GM19240 (cell line): Measurements from ENCODE around the gene BMAL1.

ENCODE experiments used
- DNase-seq: peaks from one replicate; pipeline ENCODE4 v3.0.0; 2011; ENCODE audit warnings: low spot score; ENCODE audit not compliant: insufficient read length

BMAL1 gene

DNA sequence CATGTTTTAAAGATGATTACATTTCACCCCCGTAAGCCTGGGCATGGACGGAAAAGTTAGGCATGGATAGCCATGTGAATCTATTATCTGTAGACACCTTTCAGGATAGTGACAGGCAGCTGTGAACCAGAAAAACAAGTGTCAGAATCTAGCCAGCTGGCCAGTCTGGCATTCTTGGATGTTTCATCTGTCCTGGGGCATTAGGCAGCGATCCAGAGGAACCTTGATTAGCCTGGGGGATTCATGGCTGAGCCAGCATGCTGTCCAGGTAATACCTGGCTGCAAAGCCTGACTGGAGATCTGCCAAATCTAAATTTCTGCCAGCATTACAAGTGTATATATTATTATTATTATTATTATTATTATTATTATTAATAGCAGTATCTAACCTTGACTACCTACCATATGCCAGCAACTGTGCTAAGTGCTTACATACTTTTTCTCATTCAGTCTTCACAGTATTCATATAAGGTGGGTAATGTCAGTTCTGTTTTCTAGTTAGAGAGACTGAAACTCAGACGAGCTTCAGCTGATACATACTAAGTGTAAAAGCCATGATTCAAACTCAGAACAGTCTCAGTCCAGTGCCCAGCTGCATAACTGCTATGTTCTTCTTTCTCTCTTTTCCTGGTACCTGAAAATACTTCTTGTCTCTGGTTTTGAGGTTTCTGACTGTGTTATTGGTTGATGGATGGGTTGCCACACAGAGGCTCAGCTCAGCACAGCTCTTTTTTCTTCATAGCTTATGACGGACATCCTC, 12.8 kb downstream of the BMAL1 start:
- DNase-seq: no peak

DNA sequence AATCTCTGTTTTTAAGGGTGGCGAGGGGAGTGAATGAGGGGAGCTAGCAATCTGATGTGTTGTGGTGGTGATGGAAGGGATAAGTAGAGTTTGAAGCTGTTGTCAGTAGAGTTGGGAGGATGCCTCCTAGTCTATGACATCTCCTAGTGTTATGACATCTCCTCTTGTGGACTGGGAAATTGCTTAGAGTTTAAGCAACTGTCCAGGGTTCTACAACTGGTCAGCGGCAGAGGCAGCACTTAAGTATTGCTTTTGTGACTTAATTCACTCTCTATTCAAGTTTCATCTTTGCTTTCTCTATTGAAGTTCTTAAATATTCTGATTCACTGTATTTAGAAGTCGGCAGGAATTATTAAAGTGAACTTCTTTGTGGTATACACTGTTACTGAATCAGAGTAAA, 13.8 kb downstream of the BMAL1 start:
- no peak for DNase-seq

DNA sequence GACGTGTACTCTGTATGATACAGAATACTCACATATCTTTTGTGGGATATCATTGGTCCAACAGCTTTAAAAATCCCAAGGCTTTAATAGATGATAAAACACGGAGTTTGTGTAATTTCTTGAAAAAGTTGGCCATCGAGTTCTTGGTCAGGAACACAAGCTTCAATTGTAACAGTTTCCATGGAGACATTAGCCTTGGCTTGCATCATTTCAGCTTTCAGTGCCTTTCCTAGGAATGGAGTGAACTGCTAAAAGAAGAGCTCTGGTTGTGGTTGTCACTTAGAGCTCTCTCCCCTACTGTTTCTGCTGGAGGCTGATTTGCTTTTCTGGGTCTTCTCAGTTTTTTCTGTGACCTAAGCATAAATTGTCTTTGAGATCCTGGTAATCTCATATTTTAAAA, 14.2 kb downstream of the BMAL1 start:
- no peak for DNase-seq

DNA sequence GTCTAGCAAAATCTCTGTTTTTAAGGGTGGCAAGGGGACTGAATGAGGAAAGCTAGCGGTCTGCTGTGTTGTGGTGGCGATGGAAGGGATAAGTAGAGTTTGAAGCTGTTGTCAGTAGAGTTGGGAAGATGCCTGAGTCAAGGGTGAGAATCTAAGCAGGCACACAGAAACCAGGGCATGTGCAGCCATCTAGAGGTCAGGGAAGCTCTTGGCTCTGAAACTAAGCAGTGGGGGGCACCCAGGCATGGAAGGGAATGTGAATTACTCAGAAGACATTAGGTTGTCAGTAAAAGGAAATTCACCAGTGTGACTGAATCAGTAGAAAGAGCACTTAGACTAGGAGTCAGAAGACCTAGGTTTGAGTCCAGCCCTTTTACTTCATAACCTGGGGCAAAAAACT, 15.4 kb downstream of the BMAL1 start:
- no peak for DNase-seq

DNA sequence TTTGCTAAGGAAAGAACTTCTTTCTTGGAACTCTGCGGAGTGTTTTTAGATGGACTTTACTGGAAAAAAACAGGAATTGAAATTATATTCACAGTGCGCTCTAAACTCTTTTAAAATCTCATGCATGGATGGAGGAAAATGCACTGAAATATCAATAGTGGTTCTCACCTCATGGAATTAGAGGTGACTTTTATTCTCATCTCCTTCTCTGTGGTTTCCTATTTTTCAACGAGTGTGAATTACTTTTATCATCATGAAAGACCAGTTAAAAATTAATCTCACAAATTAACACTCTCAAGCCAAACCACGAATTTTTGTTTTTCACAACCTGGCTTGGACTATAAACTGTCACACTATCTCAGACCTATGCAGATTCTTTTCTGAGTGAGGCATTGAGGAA, 16.6 kb downstream of the BMAL1 start:
- DNase-seq: no peak

DNA sequence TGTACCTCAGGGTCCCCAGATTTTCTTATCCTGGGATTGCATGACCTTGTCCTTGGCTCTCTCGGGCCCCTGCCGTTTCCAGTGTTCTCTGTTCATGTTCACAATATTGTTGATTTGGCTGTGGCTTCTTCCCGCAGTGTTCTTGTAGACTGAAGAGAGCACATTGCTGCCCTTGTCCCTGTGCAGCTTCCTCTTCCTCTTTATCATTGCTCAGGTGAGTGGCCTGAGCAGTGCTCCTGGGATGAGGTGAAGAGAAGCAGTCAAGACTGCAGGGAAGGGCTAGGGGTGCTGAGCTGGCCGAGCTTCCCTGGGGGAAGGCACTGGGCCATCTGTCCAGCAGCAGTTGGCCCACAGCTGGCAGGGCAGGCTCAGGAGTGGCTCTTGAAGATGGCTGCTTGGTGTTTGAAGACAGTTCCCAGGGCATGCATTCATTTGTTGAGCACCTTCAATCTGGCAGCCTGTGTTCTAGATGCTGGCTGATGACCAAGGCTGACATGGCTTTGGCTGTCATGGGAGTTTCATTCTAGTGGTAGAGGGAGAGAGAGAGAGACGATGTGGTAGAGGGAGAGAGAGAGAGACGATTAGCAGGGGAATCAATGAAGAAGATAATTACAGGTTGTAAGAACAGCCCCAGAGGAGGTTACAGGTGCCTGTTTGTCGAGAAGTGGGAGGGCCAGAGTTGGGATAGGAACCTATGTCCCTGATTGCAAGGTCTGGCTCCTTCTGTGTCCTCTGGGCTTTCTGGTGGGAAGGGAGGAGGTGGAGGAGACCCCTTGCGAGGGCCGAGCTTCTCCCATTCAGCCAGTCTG, 17.4 kb downstream of the BMAL1 start:
- no peak for DNase-seq

DNA sequence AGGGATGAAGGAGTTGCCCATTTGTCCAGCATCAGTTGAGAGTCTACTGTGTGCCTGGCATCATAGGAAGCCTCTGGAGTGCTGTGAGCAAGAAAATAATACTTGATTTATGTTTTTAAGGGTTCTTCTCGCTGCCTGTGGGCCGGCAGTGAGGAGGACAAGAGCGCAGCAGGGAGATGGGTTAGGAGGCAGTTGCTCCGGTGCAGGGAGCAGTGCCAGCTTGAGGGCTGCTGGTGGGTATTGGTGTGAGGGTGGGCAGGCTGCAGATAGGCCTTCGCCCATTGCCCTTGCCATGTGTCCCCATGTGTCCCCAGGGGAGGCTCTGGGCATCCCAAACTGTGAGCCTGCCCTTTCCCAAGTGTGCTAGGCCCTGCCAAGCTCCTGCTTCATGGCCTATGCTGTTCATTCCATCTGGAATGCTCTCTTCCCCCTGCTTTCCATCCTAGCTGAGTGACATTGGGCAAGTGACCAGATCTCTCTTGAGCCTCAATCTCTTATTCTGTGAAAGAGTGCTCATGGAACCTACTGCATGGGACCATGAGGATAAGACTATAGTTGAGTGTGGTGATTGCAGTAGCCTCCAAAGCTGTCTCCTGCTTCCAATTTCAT, 19.8 kb downstream of the BMAL1 start:
- no peak for DNase-seq

DNA sequence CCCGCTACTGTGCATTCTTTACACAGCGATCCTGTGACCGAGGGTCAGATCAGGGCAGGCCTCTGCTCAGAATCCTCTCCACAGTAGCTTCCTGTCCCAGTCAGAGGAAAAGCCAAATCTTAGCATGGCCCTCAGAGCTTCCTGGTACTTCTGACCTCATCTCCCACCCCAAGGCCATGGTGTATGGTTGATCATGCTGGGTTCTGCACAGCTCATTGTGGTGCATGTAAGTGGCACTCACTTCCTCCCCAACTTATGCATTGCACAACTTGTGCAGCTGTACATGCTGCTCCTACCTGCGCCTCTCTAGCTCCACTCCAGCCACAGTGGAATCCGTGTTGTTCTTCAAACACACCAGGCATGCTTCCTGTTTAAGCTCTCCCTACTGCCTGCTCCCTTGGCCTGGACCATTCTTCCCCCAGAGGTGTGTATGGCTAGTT, 20.3 kb downstream of the BMAL1 start:
- DNase-seq: no peak

DNA sequence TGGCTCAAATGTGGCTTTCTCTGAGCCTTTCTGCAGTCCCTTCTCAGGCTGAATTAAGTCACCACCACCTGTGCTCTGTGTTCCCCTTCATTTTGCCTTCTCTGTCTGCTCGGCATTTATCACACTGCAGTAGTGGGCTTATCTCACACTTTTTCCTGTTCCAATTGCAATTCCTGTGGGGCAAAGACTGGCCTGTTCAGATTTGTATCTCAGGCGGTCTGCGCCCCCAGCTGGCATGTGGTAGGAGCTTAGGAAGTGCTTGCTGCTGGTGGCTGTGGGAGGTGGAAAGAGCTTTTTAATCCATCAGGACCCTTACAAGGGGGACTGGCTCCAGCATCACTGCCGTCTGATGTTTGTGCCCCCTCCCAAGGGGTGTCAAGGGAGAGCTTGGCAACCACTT, 21.2 kb downstream of the BMAL1 start:
- no peak for DNase-seq

DNA sequence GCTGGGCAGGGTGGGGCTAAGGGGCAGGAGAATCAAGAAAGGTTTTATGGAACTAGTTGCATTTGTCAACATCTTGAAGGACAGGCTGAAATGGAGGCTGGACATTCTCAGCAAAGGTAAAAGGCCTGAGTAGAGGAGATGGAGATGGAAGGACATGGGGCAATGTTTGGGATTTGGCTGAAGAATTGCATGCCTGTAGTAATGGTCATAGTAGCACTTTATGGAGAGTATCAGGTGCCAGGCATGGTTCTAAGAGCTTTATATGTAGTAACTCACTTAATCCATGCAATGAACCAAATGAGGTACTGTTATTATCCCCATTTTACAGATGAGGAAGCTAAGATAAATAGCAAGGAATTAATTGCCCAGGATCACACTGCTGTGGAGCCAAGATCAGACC, 23.9 kb downstream of the BMAL1 start:
- DNase-seq: no peak

DNA sequence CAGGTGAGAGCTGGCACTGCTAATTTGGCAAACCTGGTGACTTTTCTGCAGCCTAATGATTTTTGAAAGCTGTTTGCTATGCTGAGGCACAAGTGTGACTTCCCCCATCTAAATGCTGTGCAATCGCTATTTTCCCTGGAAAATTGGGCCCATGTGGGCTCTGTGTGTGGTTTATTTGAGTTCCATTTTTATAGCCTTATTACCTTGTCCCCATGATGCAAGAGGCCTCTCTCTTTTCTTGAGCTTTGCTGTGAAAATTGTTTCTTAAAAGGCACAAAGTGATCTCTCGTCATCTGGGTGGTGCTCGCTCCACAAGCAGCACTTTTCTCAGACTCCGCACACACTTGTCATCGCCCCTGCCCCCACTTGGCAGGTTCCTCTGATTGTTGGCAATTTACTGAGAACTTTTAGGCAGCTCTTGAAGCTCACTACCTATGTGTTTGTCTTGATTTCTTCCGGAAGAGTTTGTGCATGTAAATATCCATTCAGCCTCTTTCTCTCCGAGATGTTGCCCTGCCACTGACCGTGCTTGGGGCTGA, 24.9 kb downstream of the BMAL1 start:
- no peak for DNase-seq

DNA sequence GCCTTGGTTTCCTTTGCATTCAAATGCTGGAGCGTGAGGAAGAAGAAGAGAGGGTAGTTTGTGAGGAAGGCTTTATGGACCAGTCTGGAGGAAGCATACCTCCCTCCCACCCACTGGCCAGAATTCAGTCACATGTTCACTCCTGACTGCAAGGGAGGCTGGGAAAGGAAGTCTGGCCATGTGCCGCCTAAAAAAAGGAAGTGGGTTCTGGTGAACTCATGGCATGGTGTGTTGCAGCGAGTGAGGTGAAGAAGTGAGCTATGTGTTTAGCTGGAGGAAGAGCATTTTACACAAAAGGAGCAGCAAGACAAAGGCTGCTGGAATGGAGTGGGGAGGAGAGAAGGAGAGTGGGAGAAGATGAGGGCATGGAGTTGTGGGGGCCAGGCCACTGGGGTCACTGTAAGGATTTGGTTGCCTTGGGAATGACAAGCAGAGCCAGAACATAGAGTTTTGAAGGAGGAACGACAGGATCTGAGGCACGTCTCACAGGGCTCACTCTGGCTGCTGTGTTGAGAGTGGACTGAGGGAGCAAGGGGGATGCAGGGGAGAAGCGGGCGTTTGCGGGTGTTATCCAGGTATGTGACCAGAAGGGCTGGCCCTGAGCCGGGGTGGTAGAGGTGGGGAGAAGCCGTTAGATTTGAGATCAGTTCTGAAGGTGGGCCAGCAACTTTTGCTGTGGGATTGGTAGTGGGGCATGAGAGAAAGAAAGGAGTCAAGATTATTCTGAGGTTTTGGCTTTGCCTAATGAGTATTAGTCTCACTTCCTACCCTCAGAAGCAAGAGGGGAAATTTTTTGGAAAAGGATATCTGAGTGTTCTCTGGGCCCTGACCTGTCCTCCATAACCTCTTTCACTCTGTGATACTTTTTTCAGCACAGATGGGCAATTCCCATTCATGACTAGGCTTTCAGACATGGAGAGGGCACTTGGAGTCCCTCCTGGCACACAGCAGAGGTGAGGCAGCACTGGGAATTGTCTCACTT, 26.4 kb downstream of the BMAL1 start:
- no peak for DNase-seq

DNA sequence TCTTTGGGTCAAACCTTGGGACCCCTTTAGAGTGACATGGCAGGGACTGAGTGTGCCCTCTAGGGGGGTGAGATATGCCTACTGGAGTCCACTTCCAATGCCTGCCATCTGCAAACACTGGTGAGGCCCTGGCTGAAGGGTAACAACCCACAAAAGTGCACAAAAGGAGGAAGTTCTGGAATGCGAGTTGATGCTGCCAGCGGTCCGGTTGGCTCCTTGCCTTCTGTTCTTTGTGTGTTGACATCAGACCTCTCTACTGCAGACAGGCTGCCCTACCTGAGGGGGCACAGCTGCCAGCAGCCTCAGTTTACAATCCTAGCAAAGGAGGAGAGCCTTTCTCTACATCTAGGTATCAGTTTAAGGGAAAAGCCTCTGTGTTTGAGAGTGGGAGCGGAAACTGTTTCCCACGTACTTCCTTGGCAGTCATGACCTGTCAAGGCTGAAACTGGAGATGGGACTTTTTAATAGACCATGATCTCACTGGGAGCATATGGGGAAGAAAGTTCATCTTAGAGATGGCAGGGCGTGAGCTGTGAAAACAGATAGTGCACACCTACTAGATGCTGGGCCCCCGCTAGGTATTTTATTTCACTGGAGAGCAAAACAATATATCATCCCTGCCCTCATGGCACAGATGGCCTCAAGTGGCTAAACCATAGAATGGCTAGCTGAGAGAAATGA, 27.2 kb downstream of the BMAL1 start:
- DNase-seq: no peak

DNA sequence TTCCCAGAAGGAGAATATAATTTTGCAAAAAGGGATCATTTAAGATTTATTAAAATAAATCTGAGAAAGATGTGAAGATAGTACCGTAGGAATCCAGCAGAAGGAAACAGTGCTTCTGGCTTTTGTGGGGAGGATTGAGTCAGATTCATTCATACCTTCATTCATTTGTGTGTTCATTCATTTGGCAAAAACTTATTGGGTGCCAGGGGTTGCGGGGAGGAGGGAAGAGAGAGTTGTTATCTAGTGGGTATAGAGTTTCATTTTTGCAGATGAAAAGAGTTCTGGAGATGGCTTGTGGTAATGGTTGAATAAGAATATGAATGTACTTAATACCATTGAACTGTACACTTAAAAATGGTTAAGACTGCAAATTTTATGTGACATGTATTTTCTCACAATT, 31.1 kb downstream of the BMAL1 start:
- no peak for DNase-seq

DNA sequence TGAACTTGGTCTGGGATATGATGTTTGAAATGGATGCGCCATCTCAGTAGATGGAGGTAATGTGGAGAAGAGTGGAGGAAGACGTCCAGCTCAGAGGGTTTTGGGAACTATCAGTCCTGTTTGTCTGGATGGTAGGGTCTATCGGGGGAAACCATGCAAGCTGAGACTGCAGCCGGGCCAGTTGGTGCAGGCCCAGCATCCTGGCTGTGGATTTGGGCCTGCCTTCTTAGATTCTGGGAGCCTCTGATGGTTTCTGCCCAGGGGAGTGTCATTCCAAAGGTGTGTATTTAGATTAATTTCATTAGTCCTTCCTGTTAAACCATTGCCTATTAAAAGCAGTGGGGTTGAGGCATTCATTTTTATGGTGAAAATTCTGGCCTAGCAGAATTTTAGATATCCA, 31.6 kb downstream of the BMAL1 start:
- DNase-seq: no peak

DNA sequence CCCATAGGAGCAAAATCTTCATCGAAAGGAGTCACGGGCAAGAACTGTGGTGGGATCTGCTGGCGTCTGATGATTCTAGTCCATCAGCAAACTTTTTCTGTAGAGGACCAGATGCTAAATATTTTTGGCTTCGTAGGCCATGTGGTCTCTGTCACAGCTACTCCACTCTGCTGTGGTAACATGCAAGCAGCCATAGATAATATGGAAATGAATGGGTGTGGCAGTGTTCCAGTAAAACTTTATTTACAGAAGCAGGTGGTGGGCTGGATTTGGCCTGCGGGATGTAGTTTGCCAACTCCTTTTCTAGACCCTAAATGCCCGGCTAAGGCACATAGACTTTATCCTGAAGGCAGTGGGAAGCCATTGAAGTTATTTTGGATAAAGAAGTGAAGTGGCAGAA, 32.9 kb downstream of the BMAL1 start:
- no peak for DNase-seq

DNA sequence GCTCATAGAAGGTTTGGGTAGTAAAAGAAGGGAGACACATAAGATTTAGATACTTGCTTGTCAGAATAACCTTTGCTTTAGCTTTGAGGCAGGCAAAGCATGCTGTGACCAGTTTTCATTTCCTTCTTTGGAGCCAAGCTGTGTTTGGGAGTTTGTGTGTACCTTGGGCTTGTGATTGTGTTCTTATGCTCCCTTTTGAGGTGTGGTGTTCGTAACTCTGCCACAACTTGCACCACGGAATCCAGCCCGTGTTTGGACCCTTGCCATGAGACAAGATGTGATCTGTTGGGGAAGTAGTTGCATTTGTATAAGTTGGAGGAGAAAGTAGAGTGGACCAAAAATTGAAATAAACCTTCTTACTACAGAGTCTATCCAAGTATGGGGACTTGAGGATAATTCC, 34.0 kb downstream of the BMAL1 start:
- DNase-seq: no peak

DNA sequence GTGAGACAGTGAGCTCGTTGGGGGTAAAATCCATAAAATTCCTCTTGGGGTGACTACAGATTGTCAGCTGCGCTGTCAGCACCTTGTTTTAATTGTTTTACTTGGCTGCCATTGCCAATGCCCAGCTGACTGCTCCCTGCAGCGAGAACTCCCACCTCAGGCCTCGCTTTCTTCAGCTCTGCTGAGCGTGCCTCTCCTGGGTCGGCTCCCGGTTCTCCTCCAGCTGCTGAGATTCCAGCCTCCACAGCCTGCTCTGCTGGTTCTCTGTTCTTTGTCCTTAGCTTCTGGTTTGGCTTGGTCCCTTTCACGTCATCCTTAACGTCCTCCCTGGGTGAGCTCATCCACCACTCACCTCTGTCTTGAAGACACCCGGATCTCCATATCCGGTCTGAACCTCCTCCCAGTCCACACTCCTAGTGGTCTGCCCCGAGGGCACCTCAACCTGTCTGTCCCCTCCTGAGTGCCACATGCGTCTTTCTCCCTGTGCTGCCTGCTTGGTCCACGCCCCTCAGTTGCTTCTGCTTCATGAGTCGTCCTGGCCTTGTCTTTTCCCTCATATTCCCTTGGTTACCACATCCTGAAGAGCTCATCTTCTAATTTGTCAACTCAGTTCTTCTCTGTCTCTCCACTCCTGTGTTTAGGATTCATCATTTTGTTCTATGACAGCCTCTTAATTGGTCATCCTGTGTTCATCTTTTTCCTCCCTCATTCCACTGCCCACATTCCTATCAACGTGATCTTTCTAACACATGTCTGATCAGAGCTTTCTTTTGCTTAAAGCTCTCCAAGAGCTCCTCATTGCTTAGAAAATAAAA, 35.6 kb downstream of the BMAL1 start:
- DNase-seq: no peak

DNA sequence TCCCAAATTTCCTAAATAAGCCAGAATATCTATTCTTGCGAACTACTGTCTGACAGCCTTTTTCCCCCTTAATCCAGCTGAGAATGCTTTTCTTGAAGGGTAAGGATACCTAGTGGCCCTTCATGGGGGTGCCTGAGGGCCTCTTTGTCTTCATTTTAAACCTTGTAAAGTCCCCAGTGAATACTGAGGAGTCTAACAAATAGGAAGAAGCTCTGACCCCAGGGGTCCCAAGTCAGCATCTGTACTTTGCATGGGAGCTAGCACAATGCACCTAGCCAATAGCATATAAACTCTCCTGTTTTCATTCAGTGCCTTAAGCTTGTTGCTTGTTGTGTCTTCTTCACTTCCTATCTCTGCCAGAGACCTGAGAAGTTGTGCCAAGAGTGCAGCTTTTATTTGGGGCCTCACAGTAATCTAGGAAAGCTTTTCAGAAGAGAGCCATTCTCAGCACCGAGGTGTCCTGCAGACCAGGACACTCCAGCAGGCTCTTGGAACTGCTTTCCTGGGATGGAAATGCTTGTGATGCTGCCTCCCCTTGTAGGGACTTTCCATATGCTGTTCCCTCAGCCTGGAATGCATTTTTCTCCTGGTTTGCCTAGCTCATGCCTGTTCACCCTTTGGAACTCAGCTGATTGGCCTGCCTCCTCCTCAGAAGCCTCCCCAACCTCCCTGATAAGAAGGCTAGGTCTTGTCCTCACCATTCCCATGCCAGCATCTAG, 37.2 kb downstream of the BMAL1 start:
- no peak for DNase-seq
